ENCODE data around the gene KDM2A.
"Not testable (repeated sequence)": the region's sequence is repeated elsewhere in the genome, so short reads cannot be mapped to it uniquely, and the experiment has no call there.

DNA sequence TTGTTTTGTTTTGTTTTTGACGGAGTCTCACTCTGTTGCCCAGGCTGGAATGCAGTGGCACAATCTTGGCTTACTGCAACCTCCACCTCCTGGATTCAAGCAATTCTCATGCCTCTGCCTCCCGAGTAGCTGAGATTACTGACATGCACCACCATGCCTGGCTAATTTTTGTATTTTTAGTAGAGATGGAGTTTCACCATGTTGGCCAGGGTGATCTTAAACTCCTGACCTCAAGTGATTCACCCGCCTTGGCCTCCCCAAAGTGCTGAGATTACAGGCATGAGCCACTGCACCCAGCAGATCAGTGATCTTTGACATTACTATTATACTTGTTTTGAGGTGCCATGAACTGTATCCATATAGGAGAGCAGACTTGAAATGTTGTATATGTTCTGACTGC, 79.7 kb downstream of the KDM2A start:
- TF ChIP-seq, protein P1, sequence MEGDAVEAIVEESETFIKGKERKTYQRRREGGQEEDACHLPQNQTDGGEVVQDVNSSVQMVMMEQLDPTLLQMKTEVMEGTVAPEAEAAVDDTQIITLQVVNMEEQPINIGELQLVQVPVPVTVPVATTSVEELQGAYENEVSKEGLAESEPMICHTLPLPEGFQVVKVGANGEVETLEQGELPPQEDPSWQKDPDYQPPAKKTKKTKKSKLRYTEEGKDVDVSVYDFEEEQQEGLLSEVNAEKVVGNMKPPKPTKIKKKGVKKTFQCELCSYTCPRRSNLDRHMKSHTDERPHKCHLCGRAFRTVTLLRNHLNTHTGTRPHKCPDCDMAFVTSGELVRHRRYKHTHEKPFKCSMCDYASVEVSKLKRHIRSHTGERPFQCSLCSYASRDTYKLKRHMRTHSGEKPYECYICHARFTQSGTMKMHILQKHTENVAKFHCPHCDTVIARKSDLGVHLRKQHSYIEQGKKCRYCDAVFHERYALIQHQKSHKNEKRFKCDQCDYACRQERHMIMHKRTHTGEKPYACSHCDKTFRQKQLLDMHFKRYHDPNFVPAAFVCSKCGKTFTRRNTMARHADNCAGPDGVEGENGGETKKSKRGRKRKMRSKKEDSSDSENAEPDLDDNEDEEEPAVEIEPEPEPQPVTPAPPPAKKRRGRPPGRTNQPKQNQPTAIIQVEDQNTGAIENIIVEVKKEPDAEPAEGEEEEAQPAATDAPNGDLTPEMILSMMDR (conservative IDR thresholded peaks at IDR 0.05; ENCODE audit: low read depth in 2 of 2) = not testable (repeated sequence)
- not testable (repeated sequence) for TF ChIP-seq POLR2AphosphoS5 (IDR thresholded peaks at IDR 0.05; ENCODE audit: low read depth); EZH2 (IDR thresholded peaks at IDR 0.05; ENCODE audit: low read depth, unreplicated experiment); JUNB (IDR thresholded peaks at IDR 0.05; ENCODE audit: unreplicated experiment); CREB1 (CRISPR knock-in tag; IDR thresholded peaks at IDR 0.05; ENCODE audit: low read depth); ZNF114 (CRISPR knock-in tag; IDR thresholded peaks at IDR 0.05); EZH2phosphoT487 (IDR thresholded peaks at IDR 0.05; ENCODE audit: unreplicated experiment)
- TF ChIP-seq, protein P2, sequence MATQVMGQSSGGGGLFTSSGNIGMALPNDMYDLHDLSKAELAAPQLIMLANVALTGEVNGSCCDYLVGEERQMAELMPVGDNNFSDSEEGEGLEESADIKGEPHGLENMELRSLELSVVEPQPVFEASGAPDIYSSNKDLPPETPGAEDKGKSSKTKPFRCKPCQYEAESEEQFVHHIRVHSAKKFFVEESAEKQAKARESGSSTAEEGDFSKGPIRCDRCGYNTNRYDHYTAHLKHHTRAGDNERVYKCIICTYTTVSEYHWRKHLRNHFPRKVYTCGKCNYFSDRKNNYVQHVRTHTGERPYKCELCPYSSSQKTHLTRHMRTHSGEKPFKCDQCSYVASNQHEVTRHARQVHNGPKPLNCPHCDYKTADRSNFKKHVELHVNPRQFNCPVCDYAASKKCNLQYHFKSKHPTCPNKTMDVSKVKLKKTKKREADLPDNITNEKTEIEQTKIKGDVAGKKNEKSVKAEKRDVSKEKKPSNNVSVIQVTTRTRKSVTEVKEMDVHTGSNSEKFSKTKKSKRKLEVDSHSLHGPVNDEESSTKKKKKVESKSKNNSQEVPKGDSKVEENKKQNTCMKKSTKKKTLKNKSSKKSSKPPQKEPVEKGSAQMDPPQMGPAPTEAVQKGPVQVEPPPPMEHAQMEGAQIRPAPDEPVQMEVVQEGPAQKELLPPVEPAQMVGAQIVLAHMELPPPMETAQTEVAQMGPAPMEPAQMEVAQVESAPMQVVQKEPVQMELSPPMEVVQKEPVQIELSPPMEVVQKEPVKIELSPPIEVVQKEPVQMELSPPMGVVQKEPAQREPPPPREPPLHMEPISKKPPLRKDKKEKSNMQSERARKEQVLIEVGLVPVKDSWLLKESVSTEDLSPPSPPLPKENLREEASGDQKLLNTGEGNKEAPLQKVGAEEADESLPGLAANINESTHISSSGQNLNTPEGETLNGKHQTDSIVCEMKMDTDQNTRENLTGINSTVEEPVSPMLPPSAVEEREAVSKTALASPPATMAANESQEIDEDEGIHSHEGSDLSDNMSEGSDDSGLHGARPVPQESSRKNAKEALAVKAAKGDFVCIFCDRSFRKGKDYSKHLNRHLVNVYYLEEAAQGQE (IDR thresholded peaks at IDR 0.05; ENCODE audit: unreplicated experiment) = not testable (repeated sequence)

All from GM23338 (cell line).